K562 (cell line): Measurements from ENCODE around the gene FGF12. TPM values are rescaled to one million over a fixed set of nuclear protein-coding genes. Genes with fewer than 3 reads are reported as not detected.

Experiments used
- ATAC-seq: fragments of 200-7000 bp; cut with Tn5 transposase; 3 replicates; pipeline ENCODE4 v1.9.1; 2020; ENCODE audit warnings: moderate library complexity
- BruUV-seq: library from RNA; stranded (reverse); fragments of 400-500 nt; replicated peaks from 2 replicates; lab custom pipeline; 2021; lab: Mats Ljungman, UMichigan
- CTCF ChIA-PET: fragments of 300-600 bp; formaldehyde crosslinking; extraction: SDS; loops from one replicate; lab custom pipeline; 2021; ENCODE audit warnings: low intra/inter-chr PET ratio; lab: Yijun Ruan, JAX
- POLR2A ChIA-PET: fragments of 300-600, 350-650 bp; sonication (Branson Sonifier 250); formaldehyde crosslinking; extraction: SDS; loops from one replicate; lab custom pipeline; 2021; ENCODE audit warnings: antibody characterized with exemption, inconsistent platforms; lab: Yijun Ruan, JAX
- DNase-seq, 4 experiments: peaks; one replicate each; pipeline versions ENCODE4 v3.0.0 to v3.0.0-alpha.2; 2011 to 2018; ENCODE audit warnings: low spot score in 3 of 4, mixed read lengths in 3 of 4; ENCODE audit errors: extremely low read depth in 1 of 4
- FAIRE-seq: peaks from 2 replicates; lab custom pipeline; 2011; peaks lifted over from hg19 to GRCh38; lab: Jason Lieb, UNC
- H2AFZ ChIP-seq: 2 replicates; pipeline ENCODE4 v1.6.0; 2011; ENCODE audit warnings: low read depth, low read length, control low read depth, inconsistent platforms
- H3K27ac ChIP-seq: fragments of 200-600 bp; 3 replicates; pipeline ENCODE4 v1.8.0; 2011; ENCODE audit warnings: low read depth, mild to moderate bottlenecking, control low read depth, inconsistent platforms, low read length, moderate library complexity, mixed read lengths; ENCODE audit errors: extremely low read depth
- H3K27me3 ChIP-seq, 2 experiments: fragments of 300-600 bp in 1 of 2; 2 replicates in 1 of 2; 3 replicates in 1 of 2; pipeline versions ENCODE4 v1.6.0 to v1.8.0; 2011; ENCODE audit warnings: inconsistent platforms in 2 of 2, low read length in 2 of 2, mild to moderate bottlenecking in 1 of 2, mixed read lengths in 1 of 2, moderate library complexity in 1 of 2; ENCODE audit not compliant: control insufficient read depth in 2 of 2, insufficient read depth in 2 of 2
- H3K36me3 ChIP-seq: fragments of 300-600 bp; 3 replicates; pipeline ENCODE4 v1.8.0; 2011; ENCODE audit warnings: mild to moderate bottlenecking, low read length, inconsistent platforms; ENCODE audit not compliant: control insufficient read depth, insufficient read depth
- H3K4me1 ChIP-seq, 2 experiments: fragments of 200-600 bp in 1 of 2; replicated peaks in 1 of 2; 2 replicates in 1 of 2; 3 replicates in 1 of 2; pipeline versions ENCODE4 v1.5.1 to v1.8.0; 2011; ENCODE audit warnings: inconsistent platforms in 2 of 2, low read length in 2 of 2, mild to moderate bottlenecking in 1 of 2, mixed read lengths in 1 of 2, moderate library complexity in 1 of 2; ENCODE audit not compliant: control insufficient read depth in 2 of 2, insufficient read depth in 2 of 2
- H3K4me2 ChIP-seq: 2 replicates; pipeline ENCODE4 v1.6.1; 2011; ENCODE audit warnings: low read length, control low read depth, inconsistent platforms, mixed read lengths; ENCODE audit not compliant: insufficient read depth
- H3K4me3 ChIP-seq: fragments of 200-600 bp; sonication (generic), shearing (Covaris generic); 2 replicates; pipeline ENCODE4 v1.5.1; 2016; ENCODE audit warnings: control low read depth, inconsistent platforms
- H3K79me2 ChIP-seq: fragments of 200-600 bp; 3 replicates; pipeline ENCODE4 v1.8.0; 2011; ENCODE audit warnings: low read length, inconsistent platforms; ENCODE audit not compliant: control insufficient read depth, insufficient read depth
- H3K9ac ChIP-seq, 2 experiments: 2 replicates each; pipeline versions ENCODE4 v1.6.0 to v1.6.1; 2011; ENCODE audit warnings: low read depth in 2 of 2, low read length in 2 of 2, control low read depth in 1 of 2, inconsistent platforms in 1 of 2, mild to moderate bottlenecking in 1 of 2, mixed read lengths in 1 of 2; ENCODE audit not compliant: insufficient read depth in 1 of 2
- H3K9me1 ChIP-seq: one replicate; pipeline ENCODE4 v1.6.0; 2011; ENCODE audit warnings: inconsistent platforms, mild to moderate bottlenecking, low read length, moderate library complexity; ENCODE audit not compliant: control insufficient read depth, insufficient read depth
- H3K9me3 ChIP-seq: replicated peaks from 2 replicates; pipeline ENCODE4 v1.5.1; 2011; ENCODE audit warnings: low read depth, low read length, inconsistent platforms; ENCODE audit not compliant: control insufficient read depth, insufficient read depth
- H4K20me1 ChIP-seq: replicated peaks from 2 replicates; pipeline ENCODE4 v1.6.1; 2011; ENCODE audit warnings: low read length, inconsistent platforms, mixed read lengths; ENCODE audit not compliant: control insufficient read depth, insufficient read depth
- ETV6 ChIP-seq, 3 experiments: fragments of 150-350 bp in 1 of 3; sonication (generic) in 1 of 3; formaldehyde crosslinking in 1 of 3; IDR thresholded peaks; 2 replicates each; pipeline versions ENCODE4 v1.6.1 to v1.8.0; 2014 to 2022; ENCODE audit warnings: borderline replicate concordance in 2 of 3, low read depth in 2 of 3, antibody characterized with exemption in 1 of 3, low read length in 1 of 3, mild to moderate bottlenecking in 1 of 3, missing genetic modification reagents in 1 of 3
- L3MBTL2 ChIP-seq: fragments of 450-650 bp; IDR thresholded peaks from 2 replicates; pipeline ENCODE4 v1.6.1; 2016; ENCODE audit warnings: mild to moderate bottlenecking, moderate library complexity
- SLC30A9 ChIP-seq: fragments of 250-450 bp; sonication (Bioruptor Pico); IDR thresholded peaks from 2 replicates; pipeline ENCODE4 v1.8.0; 2022; ENCODE audit warnings: mild to moderate bottlenecking, moderate library complexity
- SRF ChIP-seq, 2 experiments: fragments of 250-450, 450-650 bp in 1 of 2; sonication (Bioruptor Pico) in 1 of 2; sonication (generic) in 1 of 2; formaldehyde crosslinking; IDR thresholded peaks; 2 replicates each; pipeline versions ENCODE4 v1.5.0 to v1.5.1; 2020 to 2022; ENCODE audit warnings: mild to moderate bottlenecking in 1 of 2, missing genetic modification reagents in 1 of 2
- ZNF592 ChIP-seq: fragments of 450-650 bp; IDR thresholded peaks from 2 replicates; pipeline ENCODE4 v1.6.1; 2017; ENCODE audit warnings: antibody characterized with exemption, mild to moderate bottlenecking
- WGBS: fragments of 100-300 bp; shearing (Covaris generic); methylation state at CpG from one replicate; pipeline ENCODE4 v1.1.6; 2016; ENCODE audit warnings: low coverage, mixed read lengths; ENCODE audit not compliant: insufficient coverage; ENCODE audit errors: missing lambda C conversion rate; 5-methylcytosine and 5-hydroxymethylcytosine counted together
- in situ Hi-C: fragments of 300-500 bp; cut with MboI; formaldehyde crosslinking; loops from 4 replicates; pipeline ENCODE4 v1.15.0; 2018; ENCODE audit warnings: inconsistent platforms, mixed read lengths
- intact Hi-C: fragments of 100-400 bp; cut with micrococcal nuclease; formaldehyde crosslinking; loops from 2 replicates; pipeline ENCODE4 v1.14.2; 2022
- polyA plus RNA-seq, 8 experiments: library from polyadenylated mRNA; depleted of rRNA in 4 of 8; stranded (reverse) in 5 of 8; unstranded in 3 of 8; fragments of >200 nt; fragmentation: Nextera tagmentation in 2 of 8; fragmentation: Illumina TruSeq in 1 of 8; extraction: Ambion mirVana in 2 of 8; extraction: Trizol in 1 of 8; gene quantifications; 2 replicates each; pipeline versions ENCODE4 v1.2.1 to v1.2.3, GENCODE V29; 2011 to 2014; ENCODE audit warnings: inconsistent platforms in 1 of 8, missing spikeins in 1 of 8
- total RNA-seq, 7 experiments: library from RNA; depleted of rRNA in 6 of 7; stranded (reverse); fragments of >200 nt in 6 of 7; fragmentation: Illumina TruSeq in 2 of 7; extraction: Trizol in 2 of 7; gene quantifications; 2 replicates each; pipeline versions ENCODE4 v1.2.1 to v1.2.3, GENCODE V29; 2011 to 2021; ENCODE audit warnings: low replicate concordance in 1 of 7
- TF ChIP-seq, protein P1 (sequence below): IDR thresholded peaks from 2 replicates; pipeline ENCODE4 v1.6.1; 2016; ENCODE audit warnings: missing genetic modification characterization, missing compliant biosample characterization
- TF ChIP-seq, protein P2 (sequence below): sonication (generic); formaldehyde crosslinking; IDR thresholded peaks from 2 replicates; pipeline ENCODE4 v1.8.1; 2023; ENCODE audit warnings: mild to moderate bottlenecking, missing genetic modification reagents, moderate library complexity

Gene FGF12
- total and polyA plus RNA-seq, 9 of the 15 experiments (the other 6 are each of a cell fraction or from before 2014, with no cell fraction given), result not detected

GRCh38 chr3:192435241-192435640, 292.1 kb downstream of the FGF12 start (continued):
- TF ChIP-seq, protein P1, sequence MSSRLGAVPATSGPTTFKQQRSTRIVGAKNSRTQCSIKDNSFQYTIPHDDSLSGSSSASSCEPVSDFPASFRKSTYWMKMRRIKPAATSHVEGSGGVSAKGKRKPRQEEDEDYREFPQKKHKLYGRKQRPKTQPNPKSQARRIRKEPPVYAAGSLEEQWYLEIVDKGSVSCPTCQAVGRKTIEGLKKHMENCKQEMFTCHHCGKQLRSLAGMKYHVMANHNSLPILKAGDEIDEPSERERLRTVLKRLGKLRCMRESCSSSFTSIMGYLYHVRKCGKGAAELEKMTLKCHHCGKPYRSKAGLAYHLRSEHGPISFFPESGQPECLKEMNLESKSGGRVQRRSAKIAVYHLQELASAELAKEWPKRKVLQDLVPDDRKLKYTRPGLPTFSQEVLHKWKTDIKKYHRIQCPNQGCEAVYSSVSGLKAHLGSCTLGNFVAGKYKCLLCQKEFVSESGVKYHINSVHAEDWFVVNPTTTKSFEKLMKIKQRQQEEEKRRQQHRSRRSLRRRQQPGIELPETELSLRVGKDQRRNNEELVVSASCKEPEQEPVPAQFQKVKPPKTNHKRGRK, result no peak
- TF ChIP-seq SRF (CRISPR knock-in tag; IDR thresholded peaks at IDR 0.05) (no peak), L3MBTL2 (no peak), ETV6 (IDR thresholded peaks at IDR 0.05; ENCODE audit: borderline replicate concordance in 1 of 2, low read depth in 2 of 2, low read length in 1 of 2) (no peak), ETV6 (CRISPR knock-in tag; IDR thresholded peaks at IDR 0.05; ENCODE audit: borderline replicate concordance) (no peak), SLC30A9 (CRISPR knock-in tag) (no peak)

GRCh38 chr3:192434186-192434585, 293.2 kb downstream of the FGF12 start:
- WGBS, result 3% methylated on average over 2 of the region's 2 CpGs
- no TSS peak for BruUV-seq
- no peaks in the 10 kb centered on the region for H3K9me3 ChIP-seq
- no peak overlapping the region for H3K9ac ChIP-seq
- intact Hi-C loops (no loop called here), in situ Hi-C loops (no loop called here)
- H4K20me1 ChIP-seq, result no peaks in the 10 kb centered on the region
- no peak overlapping the region for H3K4me3 ChIP-seq
- H3K4me2 ChIP-seq, result no peak overlapping the region
- CTCF ChIA-PET, result no interaction called here
- H3K9me1 ChIP-seq, result no peaks in the 10 kb centered on the region
- POLR2A ChIA-PET, result no interaction called here
- DNase-seq (no peak), ATAC-seq (no peak), FAIRE-seq (no peak)
- no peak overlapping the region for H3K27ac ChIP-seq
- no peaks in the 10 kb centered on the region for H3K4me1 ChIP-seq
- no peaks in the 10 kb centered on the region for H3K27me3 ChIP-seq
- H3K79me2 ChIP-seq, result no peaks in the 10 kb centered on the region
- no peaks in the 10 kb centered on the region for H3K36me3 ChIP-seq
- no peak overlapping the region for H2AFZ ChIP-seq
- TF ChIP-seq ZNF592, result no peak
- TF ChIP-seq, protein P2, sequence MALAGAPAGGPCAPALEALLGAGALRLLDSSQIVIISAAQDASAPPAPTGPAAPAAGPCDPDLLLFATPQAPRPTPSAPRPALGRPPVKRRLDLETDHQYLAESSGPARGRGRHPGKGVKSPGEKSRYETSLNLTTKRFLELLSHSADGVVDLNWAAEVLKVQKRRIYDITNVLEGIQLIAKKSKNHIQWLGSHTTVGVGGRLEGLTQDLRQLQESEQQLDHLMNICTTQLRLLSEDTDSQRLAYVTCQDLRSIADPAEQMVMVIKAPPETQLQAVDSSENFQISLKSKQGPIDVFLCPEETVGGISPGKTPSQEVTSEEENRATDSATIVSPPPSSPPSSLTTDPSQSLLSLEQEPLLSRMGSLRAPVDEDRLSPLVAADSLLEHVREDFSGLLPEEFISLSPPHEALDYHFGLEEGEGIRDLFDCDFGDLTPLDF (CRISPR knock-in tag), result no peak
